GM19025 (cell line): ENCODE measurements around the gene C1orf141.
"Not testable (repeated sequence)": the region's sequence is repeated elsewhere in the genome, so short reads cannot be mapped to it uniquely, and the experiment has no call there.

Source experiments
- ATAC-seq: cut with Tn5 transposase; IDR thresholded peaks from one replicate; pipeline ENCODE4 v1.9.1; 2021; ENCODE audit warnings: mild to moderate bottlenecking, low read depth, moderate library complexity; ENCODE audit not compliant: unreplicated experiment

The C1orf141 gene

GRCh38 chr1:67097305-67097704 is 37.5 kb downstream of the C1orf141 start:
- no peak for ATAC-seq

GRCh38 chr1:67094191-67094590 is 40.6 kb downstream of the C1orf141 start:
- no peak for ATAC-seq

DNA sequence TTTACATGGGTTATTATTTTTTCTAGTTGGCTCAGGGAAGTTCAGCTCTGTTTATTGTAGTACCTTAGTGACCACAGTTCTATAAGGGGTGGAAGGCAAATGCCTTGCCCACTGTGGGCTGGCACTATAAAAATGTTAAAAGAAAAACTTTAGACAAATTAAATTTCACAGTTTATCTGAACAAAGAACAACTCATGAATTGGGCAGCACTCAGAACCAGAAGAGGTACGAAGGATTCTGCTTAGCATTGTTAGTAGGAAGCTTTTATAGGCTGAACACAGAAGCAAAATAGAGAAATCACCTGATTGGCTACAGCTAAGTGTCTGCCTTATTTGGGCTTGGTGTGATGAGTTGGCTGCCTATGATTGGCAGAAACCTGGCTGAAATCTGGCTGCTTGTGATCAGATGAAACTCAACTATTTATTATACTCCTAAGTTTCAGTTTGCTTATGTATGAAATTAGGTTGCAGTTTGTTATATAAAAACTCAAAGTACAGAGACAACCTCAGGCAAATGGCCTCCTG is 45.0 kb downstream of the C1orf141 start:
- ATAC-seq, result no peak

GRCh38 chr1:67088440-67088839 is 46.3 kb downstream of the C1orf141 start:
- ATAC-seq, result no peak

DNA sequence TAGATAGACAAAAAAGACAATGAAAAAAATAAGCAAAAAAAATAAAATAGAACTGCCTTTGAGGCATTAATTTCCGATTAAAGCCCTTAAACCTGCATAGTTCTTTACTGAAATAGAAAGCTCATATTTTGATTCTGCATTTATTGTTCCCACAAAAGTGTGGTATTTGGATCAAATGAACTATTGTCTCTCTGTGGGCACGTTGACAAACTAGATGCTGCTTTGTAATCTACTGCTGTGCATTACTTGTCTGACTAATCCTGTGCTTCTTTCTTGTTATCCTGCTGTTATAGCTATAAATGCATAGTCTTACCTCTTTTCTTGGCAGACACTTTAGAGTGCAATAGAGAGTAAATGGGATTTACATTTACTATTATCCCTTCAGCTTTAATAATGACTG is 49.4 kb downstream of the C1orf141 start:
- no peak for ATAC-seq

DNA sequence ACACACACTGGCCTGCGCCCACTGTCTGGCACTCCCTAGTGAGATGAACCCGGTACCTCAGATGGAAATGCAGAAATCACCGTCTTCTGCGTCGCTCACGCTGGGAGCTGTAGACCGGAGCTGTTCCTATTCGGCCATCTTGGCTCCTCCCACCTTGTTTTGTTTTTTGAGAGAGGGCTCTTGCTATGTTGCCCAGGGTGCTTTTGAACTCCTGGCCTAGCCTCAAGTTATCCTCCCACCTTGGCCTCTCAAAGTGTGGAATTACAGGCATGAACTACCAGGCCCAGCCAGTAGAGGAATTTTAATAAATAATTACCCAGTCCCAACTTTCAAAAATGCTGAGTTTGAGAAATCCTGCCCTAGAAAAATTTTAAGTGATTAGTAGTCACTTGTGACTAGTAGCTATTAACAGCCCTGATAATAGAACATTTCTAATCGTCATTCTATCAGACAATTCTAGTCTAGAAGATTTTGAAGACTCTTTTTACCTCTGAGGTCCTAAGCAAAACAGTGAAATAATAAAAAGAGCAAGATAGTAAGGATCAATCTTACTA is 49.9 kb downstream of the C1orf141 start:
- no peak for ATAC-seq

GRCh38 chr1:67078291-67078690 is 56.5 kb downstream of the C1orf141 start:
- no peak for ATAC-seq

- no peak for ATAC-seq
These were observed 57.2 kb downstream of the C1orf141 start for GRCh38 chr1:67077593-67077992.

DNA sequence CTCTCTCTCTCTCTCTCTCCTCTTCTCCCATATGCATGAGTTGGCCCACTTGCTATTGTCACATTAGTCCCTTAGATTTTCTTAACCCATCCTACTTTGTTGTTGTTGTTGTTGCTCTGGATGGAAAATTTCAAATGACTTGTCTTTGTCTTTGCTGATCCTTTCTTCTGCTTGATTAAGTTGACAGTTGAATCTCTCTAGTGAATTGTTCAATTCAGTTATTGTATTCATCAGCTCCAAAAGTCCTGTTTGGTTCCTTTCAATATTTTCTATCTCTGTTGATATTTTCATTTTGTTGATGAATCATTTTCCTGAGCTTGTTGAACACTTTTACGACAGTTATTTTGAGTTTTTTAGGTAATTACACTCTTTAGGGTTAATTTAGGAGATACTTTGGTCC is 62.0 kb downstream of the C1orf141 start:
- no peak for ATAC-seq

DNA sequence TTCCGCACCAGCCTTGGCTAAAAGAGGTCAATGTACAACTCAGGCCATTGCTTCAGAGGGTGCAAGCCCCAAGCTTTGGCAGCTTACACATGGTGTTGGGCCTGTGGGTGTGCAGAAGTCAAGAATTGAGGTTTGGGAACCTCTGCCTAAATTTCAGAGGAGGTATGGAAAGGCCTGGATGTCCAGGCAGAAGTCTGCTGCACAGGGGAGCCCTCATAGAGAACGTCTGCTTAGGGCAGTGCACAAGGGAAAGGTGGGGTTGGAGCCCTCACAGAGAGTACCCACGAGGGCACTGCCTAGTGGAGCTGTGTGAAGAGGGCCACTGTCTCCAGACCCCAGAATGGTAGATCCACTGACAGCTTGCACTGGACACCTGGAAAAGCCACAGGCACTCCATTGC is 67.1 kb downstream of the C1orf141 start:
- ATAC-seq, result not testable (repeated sequence)

- no peak for ATAC-seq
These were observed 72.4 kb downstream of the C1orf141 start for GRCh38 chr1:67062412-67062811.

GRCh38 chr1:67061266-67061665 is 73.5 kb downstream of the C1orf141 start:
- no peak for ATAC-seq

DNA sequence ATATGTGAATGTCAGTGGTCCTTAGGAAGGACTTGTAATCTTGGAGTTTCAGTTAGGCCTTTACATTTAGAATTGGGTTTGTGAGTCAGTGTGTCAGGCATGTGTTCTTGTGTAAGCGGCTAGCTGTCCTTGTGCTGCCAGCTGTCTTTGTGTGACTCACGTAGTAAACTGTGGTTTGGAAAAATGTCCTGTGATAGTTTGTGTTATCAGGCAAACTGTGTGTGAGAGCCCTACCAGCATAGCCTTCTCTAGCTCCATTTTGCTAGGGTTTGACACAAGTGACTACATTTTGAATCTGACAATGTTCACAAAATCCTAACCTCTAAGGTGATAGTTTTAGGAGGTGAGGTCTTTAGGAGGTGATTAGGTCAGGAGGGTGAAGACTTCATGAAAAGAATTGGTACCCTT is 74.0 kb downstream of the C1orf141 start:
- ATAC-seq, result no peak

DNA sequence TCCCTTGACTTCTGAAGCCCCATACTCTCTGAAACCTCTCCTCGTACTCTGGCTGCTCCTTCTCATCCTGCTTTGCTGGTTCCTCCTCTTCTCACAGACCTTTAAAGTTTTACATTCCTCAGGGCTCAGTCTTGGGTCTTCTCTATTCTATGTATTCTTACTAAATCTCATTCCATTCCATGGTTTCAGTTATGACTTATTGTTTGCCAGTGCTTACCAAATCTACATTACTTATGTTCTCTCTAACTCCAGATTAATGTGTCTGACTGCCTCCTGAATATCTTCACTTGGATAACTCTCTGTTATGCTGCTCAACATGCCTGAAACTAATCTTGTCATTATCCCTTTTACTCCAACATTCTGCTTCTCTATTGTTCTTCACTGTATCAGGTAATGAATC is 75.4 kb downstream of the C1orf141 start:
- ATAC-seq, result no peak

GRCh38 chr1:67058761-67059160 is 76.0 kb downstream of the C1orf141 start:
- no peak for ATAC-seq

GRCh38 chr1:67058242-67058641 is 76.5 kb downstream of the C1orf141 start:
- ATAC-seq, result no peak

DNA sequence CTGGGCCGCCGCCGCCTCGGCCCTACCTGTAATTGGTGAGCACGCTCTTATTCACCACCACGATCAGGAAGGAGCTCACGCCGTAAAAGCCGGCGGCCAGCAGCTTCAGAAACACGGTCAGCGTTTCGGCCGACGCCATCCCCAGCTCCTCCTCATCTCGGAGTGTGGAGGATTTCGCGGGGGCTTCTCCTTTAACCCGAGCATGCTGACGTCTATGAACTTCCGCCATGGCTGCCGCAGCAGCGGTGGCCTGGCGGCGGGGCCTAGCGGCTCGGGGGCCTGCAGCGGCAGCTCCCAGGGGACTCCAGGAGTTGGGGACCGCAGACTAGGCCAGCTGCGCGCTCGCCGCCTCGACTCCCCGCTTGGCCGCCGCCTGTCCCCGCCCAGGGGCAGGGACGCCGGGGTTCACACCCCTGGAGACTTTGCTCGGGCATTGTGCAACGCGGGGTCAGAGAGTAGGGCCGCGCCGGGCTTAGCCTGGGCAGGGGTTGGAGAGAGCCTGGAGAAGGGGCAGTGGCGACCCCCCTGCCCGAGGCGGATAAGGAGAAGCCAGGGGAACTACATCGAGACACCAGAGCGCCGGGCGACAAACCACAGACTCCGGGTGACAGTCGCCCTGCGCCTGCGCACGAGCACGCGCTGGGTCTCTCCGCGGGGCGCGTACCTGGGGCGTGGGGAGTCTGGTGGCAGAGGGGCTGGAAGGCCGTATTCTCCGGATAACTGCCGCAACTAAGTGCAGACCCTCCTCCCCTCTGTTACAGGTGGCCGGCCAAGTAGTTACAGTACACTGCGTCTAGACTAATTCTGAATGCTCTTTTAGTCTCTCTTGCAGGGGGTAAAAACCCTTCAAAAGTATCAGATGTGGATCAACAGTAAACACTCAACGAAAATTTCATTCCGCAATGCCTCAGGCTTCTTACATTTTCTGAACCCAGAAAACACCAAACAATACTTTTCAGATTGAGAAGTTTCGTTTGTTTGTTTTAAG is 80.7 kb downstream of the C1orf141 start, which contains the start of gene SLC35D1:
Gene SLC35D1, minus strand, starts transcription at position 364 of the 988 bp plus-strand sequence. Its CDS starts 135 bp downstream, at position 229.
- ATAC-seq, result peak; percentile 75

GRCh38 chr1:67053535-67053784 is 81.3 kb downstream of the C1orf141 start:
- peak; percentile 37 for ATAC-seq

DNA sequence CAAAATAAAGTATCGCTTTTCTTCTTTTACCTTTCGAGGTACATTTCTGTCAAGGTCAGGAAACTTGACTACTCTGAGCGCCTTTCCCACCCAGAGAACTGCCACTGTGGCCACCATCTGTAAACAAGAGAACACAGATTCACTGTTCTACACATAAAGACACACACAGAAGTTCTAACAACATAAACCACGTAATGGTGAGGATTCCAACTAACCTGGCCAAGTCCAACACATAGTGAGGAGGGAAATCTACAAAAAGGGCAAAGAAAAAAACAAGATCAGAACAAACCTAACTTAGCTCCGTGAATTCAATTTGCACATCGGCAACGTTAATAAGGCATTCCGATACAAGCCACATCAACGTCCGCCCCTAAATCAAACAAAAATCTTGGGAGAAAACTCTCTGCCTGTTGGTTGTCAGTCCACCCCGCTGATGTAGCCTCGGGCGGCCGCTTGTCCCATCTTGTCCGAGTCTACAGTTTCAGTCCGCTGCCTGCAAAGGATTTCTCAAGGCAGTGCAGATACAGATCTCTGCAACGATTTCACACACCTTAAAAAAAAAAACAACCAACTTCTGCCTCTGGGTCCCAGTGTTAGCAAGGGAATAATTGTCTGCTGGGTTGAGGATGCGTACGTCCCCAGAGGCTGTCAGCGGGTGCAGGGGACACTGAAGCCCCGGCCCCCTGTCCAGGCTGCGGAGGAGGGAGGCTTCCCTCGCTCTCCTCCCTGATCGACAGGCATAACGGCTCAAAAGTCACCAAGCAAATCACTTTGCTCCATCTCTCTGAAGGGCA is 81.8 kb downstream of the C1orf141 start:
- peak; percentile 0 for ATAC-seq

GRCh38 chr1:67051196-67051595 is 83.6 kb downstream of the C1orf141 start:
- no peak for ATAC-seq
